Upper lobe of left lung (tissue), 6 donors: Measurements from ENCODE around the gene CNTNAP2. TPM values are rescaled to one million over a fixed set of nuclear protein-coding genes. Genes with fewer than 3 reads are reported as not detected.

Experiments used
- ATAC-seq, 2 donors: fragments of 200-7000 bp; cut with Tn5 transposase; one replicate each; pipeline ENCODE4 v1.9.1; 2022; ENCODE audit warnings: mild to moderate bottlenecking in 2 of 2, moderate library complexity in 2 of 2; ENCODE audit not compliant: low FRiP score in 2 of 2
- DNase-seq, 2 donors: peaks; one replicate each; pipeline ENCODE4 v3.0.0-alpha.2; 2019 to 2020
- H3K27ac ChIP-seq, 4 donors: fragments of 200-600 bp; sonication (generic); one replicate each; pipeline ENCODE4 v1.5.1; 2016 to 2019
- H3K27me3 ChIP-seq, 4 donors: fragments of 200-600 bp; sonication (generic); one replicate each; pipeline ENCODE4 v1.5.1; 2017 to 2019
- H3K36me3 ChIP-seq, 4 donors: fragments of 200-600 bp; sonication (generic); one replicate each; pipeline ENCODE4 v1.5.1; 2016 to 2019
- H3K4me1 ChIP-seq, 4 donors: fragments of 200-600 bp; sonication (generic); one replicate each; pipeline ENCODE4 v1.5.1; 2018 to 2019
- H3K4me3 ChIP-seq, 4 donors: fragments of 200-600 bp; sonication (generic); one replicate each; pipeline ENCODE4 v1.5.1; 2017 to 2019; ENCODE audit warnings: mild to moderate bottlenecking in 2 of 4, moderate library complexity in 1 of 4
- H3K9me3 ChIP-seq, 4 donors: fragments of 200-600 bp; sonication (generic); one replicate each; pipeline ENCODE4 v1.5.1; 2018 to 2019
- EP300 ChIP-seq, 4 donors: sonication (generic); formaldehyde crosslinking; IDR thresholded peaks; one replicate each; pipeline ENCODE4 v1.5.1; 2017; ENCODE audit warnings: antibody characterized with exemption in 4 of 4, control low read depth in 2 of 4
- POLR2A ChIP-seq, 4 donors: fragments of 450-650 bp; IDR thresholded peaks; one replicate each; pipeline ENCODE4 v1.5.1; 2016 to 2017; ENCODE audit warnings: antibody characterized with exemption in 4 of 4, mild to moderate bottlenecking in 2 of 4
- POLR2AphosphoS5 ChIP-seq, 2 donors: sonication (generic); formaldehyde crosslinking; IDR thresholded peaks; one replicate each; pipeline ENCODE4 v1.5.1; 2017; ENCODE audit warnings: antibody characterized with exemption in 2 of 2
- WGBS, 2 donors: methylation state at CpG; one replicate each; pipeline ENCODE4 v1.1.5; 2017 to 2018; 5-methylcytosine and 5-hydroxymethylcytosine counted together
- total RNA-seq, 6 donors: library from RNA; depleted of rRNA in 4 of 6; stranded (reverse); fragments of >200 nt in 4 of 6; gene quantifications; one replicate each; pipeline versions ENCODE4 v1.1.0 to v1.2.1, GENCODE V29; 2016 to 2021
- TF ChIP-seq, protein P1 (sequence below), 6 experiments: fragments of 450-650 bp in 4 of 6; fragments of 200-600 bp in 2 of 6; sonication (generic) in 2 of 6; IDR thresholded peaks; one replicate each; pipeline ENCODE4 v1.5.1; 2016 to 2019; ENCODE audit warnings: antibody characterized with exemption in 6 of 6
- donor health status: DM: no; HTN: no; CAD: no; lungs with moderate emphysema.
- donor health status: DM: no; HTN: yes; CAD: no; lungs with severe emphysema.

The CNTNAP2 gene
- total RNA-seq, 6 donors from 2014 or later: 0.06 to 1.0 (median 0.37) TPM

DNA sequence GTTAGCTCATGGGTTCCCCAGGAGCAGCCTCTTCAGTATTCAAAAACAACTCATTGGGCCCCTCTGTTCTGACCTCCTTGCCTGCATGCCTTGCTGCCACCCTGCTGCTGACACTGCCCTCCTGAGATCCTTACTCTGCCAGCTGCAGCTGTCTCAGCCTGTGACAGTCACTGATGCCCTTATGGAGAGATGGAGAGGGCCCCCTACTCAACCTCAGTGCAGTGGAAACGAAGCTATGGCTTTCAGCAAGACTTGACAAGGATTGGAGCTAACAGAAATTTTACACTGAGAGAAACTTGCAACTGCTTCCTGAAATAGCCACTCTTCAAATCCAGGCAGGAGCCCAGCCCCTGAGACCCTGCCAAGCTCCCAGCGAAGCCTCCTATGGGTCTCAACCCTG lies 1795.7 kb downstream of the CNTNAP2 start:
- Histone ChIP-seq H3K27ac (no peak overlapping the region), H3K9me3 (no peaks in the 10 kb centered on the region), H3K27me3 (no peaks in the 10 kb centered on the region), H3K36me3 (no peaks in the 10 kb centered on the region), H3K4me1 (no peaks in the 10 kb centered on the region), H3K4me3 (no peak overlapping the region)
- TF ChIP-seq EP300 (IDR thresholded peaks at IDR 0.05) (no peak), POLR2A (IDR thresholded peaks at IDR 0.05) (no peak), POLR2AphosphoS5 (IDR thresholded peaks at IDR 0.05) (no peak)
- TF ChIP-seq, protein P1, sequence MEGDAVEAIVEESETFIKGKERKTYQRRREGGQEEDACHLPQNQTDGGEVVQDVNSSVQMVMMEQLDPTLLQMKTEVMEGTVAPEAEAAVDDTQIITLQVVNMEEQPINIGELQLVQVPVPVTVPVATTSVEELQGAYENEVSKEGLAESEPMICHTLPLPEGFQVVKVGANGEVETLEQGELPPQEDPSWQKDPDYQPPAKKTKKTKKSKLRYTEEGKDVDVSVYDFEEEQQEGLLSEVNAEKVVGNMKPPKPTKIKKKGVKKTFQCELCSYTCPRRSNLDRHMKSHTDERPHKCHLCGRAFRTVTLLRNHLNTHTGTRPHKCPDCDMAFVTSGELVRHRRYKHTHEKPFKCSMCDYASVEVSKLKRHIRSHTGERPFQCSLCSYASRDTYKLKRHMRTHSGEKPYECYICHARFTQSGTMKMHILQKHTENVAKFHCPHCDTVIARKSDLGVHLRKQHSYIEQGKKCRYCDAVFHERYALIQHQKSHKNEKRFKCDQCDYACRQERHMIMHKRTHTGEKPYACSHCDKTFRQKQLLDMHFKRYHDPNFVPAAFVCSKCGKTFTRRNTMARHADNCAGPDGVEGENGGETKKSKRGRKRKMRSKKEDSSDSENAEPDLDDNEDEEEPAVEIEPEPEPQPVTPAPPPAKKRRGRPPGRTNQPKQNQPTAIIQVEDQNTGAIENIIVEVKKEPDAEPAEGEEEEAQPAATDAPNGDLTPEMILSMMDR (IDR thresholded peaks at IDR 0.05): no peak
- ATAC-seq: no peak
- DNase-seq: no peak
- 43 to 55% methylated on average over 2 of the region's 2 CpGs for WGBS, 2 donors

DNA sequence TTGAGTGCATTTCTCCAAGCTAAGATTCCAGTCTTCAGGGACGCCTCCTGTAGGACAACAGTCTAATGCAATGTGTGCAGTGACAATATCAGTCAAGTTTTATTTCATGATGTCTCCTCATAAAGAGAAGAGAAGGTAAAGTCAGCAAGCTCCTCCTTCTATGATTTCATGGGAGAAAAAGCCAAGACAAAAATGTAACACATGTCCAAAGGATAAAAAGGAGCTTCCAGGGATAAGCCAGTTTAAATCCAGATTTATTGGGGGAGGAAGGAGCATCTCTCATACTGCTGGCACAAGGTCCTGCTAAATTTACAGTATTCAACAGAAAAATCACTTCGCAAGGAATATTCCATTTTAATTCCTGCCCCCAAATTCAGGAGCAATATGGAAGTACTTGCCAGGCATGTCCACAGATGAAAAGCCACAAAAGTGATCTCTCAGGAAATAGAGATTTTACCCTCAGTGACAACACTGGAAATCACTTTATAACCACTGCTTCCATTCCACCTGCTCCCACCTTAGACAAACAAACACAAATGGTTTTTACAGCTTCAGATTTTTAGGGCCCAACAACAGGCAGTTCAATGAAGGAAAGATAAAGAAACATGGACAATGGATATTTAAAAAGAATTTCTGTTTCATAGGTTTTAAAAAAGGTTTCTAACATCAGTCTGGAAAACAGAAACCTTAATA lies 1796.5 kb downstream of the CNTNAP2 start:
- DNase-seq (no peak), ATAC-seq (no peak)
- H3K27ac ChIP-seq: no peak overlapping the region
- H3K4me1 ChIP-seq: no peaks in the 10 kb centered on the region
- TF ChIP-seq EP300 (IDR thresholded peaks at IDR 0.05) (no peak), POLR2A (IDR thresholded peaks at IDR 0.05) (no peak), POLR2AphosphoS5 (IDR thresholded peaks at IDR 0.05) (no peak)
- TF ChIP-seq, protein P1 (IDR thresholded peaks at IDR 0.05): no peak
- no peak overlapping the region for H3K4me3 ChIP-seq
- WGBS, 2 donors: 84 to 86% methylated on average over 2 of the region's 2 CpGs
- H3K36me3 ChIP-seq: no peaks in the 10 kb centered on the region
- H3K27me3 ChIP-seq: no peaks in the 10 kb centered on the region
- H3K9me3 ChIP-seq: no peaks in the 10 kb centered on the region

DNA sequence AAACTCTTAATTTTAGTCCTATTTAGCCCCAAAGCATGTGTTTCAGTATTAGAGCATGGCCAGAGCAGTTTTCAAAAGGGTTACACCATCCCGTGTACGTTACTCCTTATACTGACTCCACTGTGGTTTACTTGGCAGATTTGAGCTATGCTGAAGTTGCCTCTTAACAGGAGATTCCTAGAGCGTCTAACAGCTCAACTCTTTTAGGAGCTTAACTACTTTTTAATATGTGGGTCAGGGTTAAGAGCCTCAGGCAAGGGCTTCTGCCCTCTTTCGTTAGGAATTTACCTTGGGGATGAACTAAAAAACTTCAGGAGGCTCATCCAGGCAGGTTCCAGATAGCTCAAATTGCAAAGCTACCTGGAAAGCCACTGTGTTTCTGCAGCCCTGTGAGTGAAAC lies 1799.2 kb downstream of the CNTNAP2 start:
- no peaks in the 10 kb centered on the region for H3K4me1 ChIP-seq
- H3K27ac ChIP-seq: no peak overlapping the region
- DNase-seq (no peak), ATAC-seq (no peak)
- H3K36me3 ChIP-seq: no peaks in the 10 kb centered on the region
- H3K27me3 ChIP-seq: no peaks in the 10 kb centered on the region
- TF ChIP-seq, protein P1 (IDR thresholded peaks at IDR 0.05): no peak
- TF ChIP-seq POLR2AphosphoS5 (IDR thresholded peaks at IDR 0.05) (no peak), POLR2A (IDR thresholded peaks at IDR 0.05) (no peak), EP300 (IDR thresholded peaks at IDR 0.05) (no peak)
- WGBS, 2 donors: 29 to 46% methylated on average over 4 of the region's 4 CpGs
- no peak overlapping the region for H3K4me3 ChIP-seq
- H3K9me3 ChIP-seq: no peaks in the 10 kb centered on the region

DNA sequence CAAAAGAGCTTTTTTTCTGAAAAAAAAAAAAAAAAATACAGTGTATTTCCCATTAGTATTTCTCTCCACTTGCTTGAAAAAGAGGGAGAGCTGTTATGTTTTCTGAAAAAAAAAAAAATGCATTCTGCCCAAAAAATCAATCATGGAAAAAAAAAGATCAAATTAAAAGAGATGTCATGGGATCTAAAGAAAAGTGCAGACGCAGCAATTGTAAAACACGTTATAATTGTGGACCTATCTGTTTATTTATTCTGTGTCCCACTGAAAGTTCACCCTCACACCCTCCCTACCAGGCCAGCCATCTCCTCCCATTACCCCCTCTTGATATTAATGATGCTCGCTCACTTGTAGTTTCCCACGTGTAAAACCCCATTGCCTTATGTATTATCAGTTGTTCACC lies 1800.0 kb downstream of the CNTNAP2 start:
- Histone ChIP-seq H3K4me1 (no peaks in the 10 kb centered on the region), H3K27me3 (no peaks in the 10 kb centered on the region), H3K36me3 (no peaks in the 10 kb centered on the region), H3K27ac (no peak overlapping the region), H3K9me3 (no peaks in the 10 kb centered on the region), H3K4me3 (no peak overlapping the region)
- no peak for DNase-seq
- 73 to 75% methylated on average over 4 of the region's 4 CpGs for WGBS, 2 donors
- no peak for ATAC-seq
- no peak for TF ChIP-seq EP300 (IDR thresholded peaks at IDR 0.05)
- TF ChIP-seq, protein P1 (IDR thresholded peaks at IDR 0.05): no peak
- TF ChIP-seq POLR2AphosphoS5 (IDR thresholded peaks at IDR 0.05): no peak
- no peak for TF ChIP-seq POLR2A (IDR thresholded peaks at IDR 0.05)

DNA sequence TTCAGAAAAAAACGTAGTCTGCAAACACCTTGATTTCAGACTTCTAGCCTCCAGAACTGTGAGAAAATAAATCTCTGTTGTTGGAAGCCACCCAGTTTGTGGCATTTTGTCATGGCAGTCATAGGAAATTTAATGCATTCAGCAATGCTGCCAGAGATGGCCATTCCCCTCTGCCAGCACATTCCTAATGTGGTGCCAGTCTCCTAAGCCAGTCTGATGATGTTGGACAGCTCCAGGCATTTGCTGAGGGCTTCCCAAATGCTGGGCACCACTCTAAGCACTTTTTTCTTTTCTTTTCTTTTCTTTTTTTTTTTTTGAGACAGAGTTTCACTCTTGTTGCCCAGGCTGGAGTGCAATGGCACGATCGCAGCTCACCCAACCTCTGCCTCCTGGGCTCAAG lies 1807.2 kb downstream of the CNTNAP2 start:
- no peak for ATAC-seq

More for the DNA sequence above, 1807.2 kb downstream of the CNTNAP2 start:
- Histone ChIP-seq H3K27me3 (no peaks in the 10 kb centered on the region), H3K9me3 (no peaks in the 10 kb centered on the region), H3K4me1 (no peaks in the 10 kb centered on the region), H3K36me3 (no peaks in the 10 kb centered on the region), H3K4me3 (no peak overlapping the region), H3K27ac (no peak overlapping the region)
- DNase-seq: no peak
- WGBS, 2 donors: 89 to 97% methylated on average over 3 of the region's 3 CpGs
- TF ChIP-seq POLR2A (IDR thresholded peaks at IDR 0.05) (no peak), POLR2AphosphoS5 (IDR thresholded peaks at IDR 0.05) (no peak), EP300 (IDR thresholded peaks at IDR 0.05) (no peak)
- TF ChIP-seq, protein P1 (IDR thresholded peaks at IDR 0.05): no peak
